Hepatocyte (in vitro differentiated cells): ENCODE data around the gene EXOSC7. TPM values are rescaled to one million over a fixed set of nuclear protein-coding genes. Genes with fewer than 3 reads are reported as not detected.

Experiments used
- DNase-seq: peaks from one replicate; pipeline ENCODE4 v3.0.0-alpha.2; 2016; ENCODE audit warnings: low spot score
- H2AFZ ChIP-seq: fragments of 200-600 bp; sonication (generic); 2 replicates; pipeline ENCODE4 v1.6.0; 2016; ENCODE audit warnings: antibody characterized with exemption, mild to moderate bottlenecking
- H3K27ac ChIP-seq: fragments of 200-600 bp; sonication (generic); 2 replicates; pipeline ENCODE4 v1.5.1; 2016; ENCODE audit warnings: mild to moderate bottlenecking
- H3K27me3 ChIP-seq: fragments of 200-600 bp; sonication (generic); 2 replicates; pipeline ENCODE4 v1.6.1; 2016
- H3K36me3 ChIP-seq: fragments of 200-600 bp; sonication (generic); replicated peaks from 2 replicates; pipeline ENCODE4 v1.5.1; 2016; ENCODE audit warnings: low read depth; ENCODE audit not compliant: insufficient read depth
- H3K4me1 ChIP-seq: fragments of 200-600 bp; sonication (generic); 2 replicates; pipeline ENCODE4 v1.5.1; 2016; ENCODE audit warnings: mild to moderate bottlenecking, moderate library complexity; ENCODE audit not compliant: insufficient read depth
- H3K4me2 ChIP-seq: fragments of 200-600 bp; sonication (generic); 2 replicates; pipeline ENCODE4 v1.6.0; 2016
- H3K4me3 ChIP-seq: fragments of 200-600 bp; sonication (generic); 2 replicates; pipeline ENCODE4 v1.5.1; 2016; ENCODE audit warnings: mild to moderate bottlenecking
- H3K79me2 ChIP-seq: fragments of 200-600 bp; sonication (generic); 2 replicates; pipeline ENCODE4 v1.6.0; 2017; ENCODE audit warnings: mild to moderate bottlenecking
- H3K9me2 ChIP-seq: fragments of 200-600 bp; sonication (generic); replicated peaks from 2 replicates; pipeline ENCODE4 v1.6.0; 2017; ENCODE audit warnings: mild to moderate bottlenecking; ENCODE audit not compliant: insufficient read depth
- H3K9me3 ChIP-seq: fragments of 200-600 bp; sonication (generic); 2 replicates; pipeline ENCODE4 v1.5.1; 2016; ENCODE audit warnings: low read depth, mild to moderate bottlenecking
- H4K20me1 ChIP-seq: fragments of 200-600 bp; sonication (generic); 2 replicates; pipeline ENCODE4 v1.6.0; 2016; ENCODE audit warnings: mild to moderate bottlenecking; ENCODE audit not compliant: insufficient read depth, poor library complexity, severe bottlenecking
- CTCF ChIP-seq: fragments of 200-600 bp; sonication (generic); IDR thresholded peaks from 2 replicates; pipeline ENCODE4 v1.5.1; 2016; ENCODE audit warnings: antibody characterized with exemption, mild to moderate bottlenecking; ENCODE audit not compliant: poor library complexity
- EZH2 ChIP-seq: fragments of 200-600 bp; sonication (generic); IDR thresholded peaks from 2 replicates; pipeline ENCODE4 v1.6.1; 2016; ENCODE audit warnings: antibody characterized with exemption, mild to moderate bottlenecking, borderline replicate concordance
- EZH2phosphoT487 ChIP-seq: fragments of 200-600 bp; sonication (generic); IDR thresholded peaks from one replicate; pipeline ENCODE4 v1.6.1; 2018; ENCODE audit warnings: antibody characterized with exemption, mild to moderate bottlenecking, low read depth, moderate library complexity; ENCODE audit not compliant: unreplicated experiment, severe bottlenecking
- WGBS: methylation state at CpG from one replicate; pipeline ENCODE4 v1.1.6; 2016; ENCODE audit warnings: low lambda C conversion rate; ENCODE audit errors: missing lambda C conversion rate; 5-methylcytosine and 5-hydroxymethylcytosine counted together
- polyA plus RNA-seq: library from polyadenylated mRNA; unstranded; fragments of >200 nt; fragmentation: Nextera tagmentation; extraction: Ambion mirVana; gene quantifications from 2 replicates; pipeline ENCODE4 v1.2.1, GENCODE V29; 2016
- total RNA-seq: library from RNA; depleted of rRNA; stranded (reverse); fragments of >200 nt; gene quantifications from 2 replicates; pipeline ENCODE4 v1.2.3, GENCODE V29; 2014

Gene EXOSC7
- total and polyA plus RNA-seq, 2 experiments from 2014 or later = 53.3 to 55.8 TPM

- Histone ChIP-seq H3K4me3 (no peak overlapping the region), H3K4me1 (peaks cover 3% of the 10 kb centered on the region), H3K79me2 (no peaks in the 10 kb centered on the region), H4K20me1 (no peaks in the 10 kb centered on the region), H2AFZ (no peak overlapping the region), H3K27ac (no peak overlapping the region), H3K27me3 (no peaks in the 10 kb centered on the region), H3K36me3 (peaks cover 7% of the 10 kb centered on the region), H3K9me3 (peaks cover 3% of the 10 kb centered on the region), H3K9me2 (no peaks in the 10 kb centered on the region), H3K4me2 (no peak overlapping the region)
- TF ChIP-seq CTCF (no peak), EZH2phosphoT487 (no peak), EZH2 (no peak)
- 95% methylated on average over 8 of the region's 8 CpGs for WGBS
- DNase-seq = no peak
Observed at GRCh38 chr3:45007091-45007490, 31.0 kb downstream of the EXOSC7 start.

- DNase-seq = no peak
- Histone ChIP-seq H3K27me3 (no peaks in the 10 kb centered on the region), H3K9me2 (no peaks in the 10 kb centered on the region), H3K36me3 (peaks cover 7% of the 10 kb centered on the region), H3K4me3 (no peak overlapping the region), H2AFZ (no peak overlapping the region), H3K4me1 (peaks cover 8% of the 10 kb centered on the region), H4K20me1 (no peaks in the 10 kb centered on the region), H3K79me2 (no peaks in the 10 kb centered on the region), H3K4me2 (no peak overlapping the region), H3K27ac (no peak overlapping the region), H3K9me3 (peaks cover 3% of the 10 kb centered on the region)
- TF ChIP-seq CTCF (no peak), EZH2 (no peak), EZH2phosphoT487 (no peak)
- WGBS = 100% methylated on average over 1 of the region's 1 CpG
Observed at GRCh38 chr3:45008117-45008516, 32.1 kb downstream of the EXOSC7 start.

DNA sequence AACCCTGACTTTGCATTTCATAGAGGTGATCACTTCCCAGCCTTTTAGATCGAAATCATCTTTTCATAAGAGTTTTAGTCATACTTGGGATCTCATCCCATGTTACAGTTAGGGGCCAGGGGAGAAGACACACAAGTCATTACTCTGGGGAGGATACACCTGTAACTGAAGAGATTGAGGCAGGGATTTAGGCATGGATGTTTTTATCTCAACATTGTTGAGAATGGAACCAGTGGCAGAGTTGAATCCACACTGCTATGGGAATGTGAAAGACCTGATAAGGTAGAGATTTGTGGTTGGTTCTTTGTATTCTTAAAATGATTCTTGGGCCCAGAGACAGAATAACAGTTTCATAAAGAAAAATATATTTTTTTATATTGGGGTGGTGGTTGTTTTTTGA lies 33.8 kb downstream of the EXOSC7 start:
- DNase-seq = no peak
- H3K9me2 ChIP-seq = no peaks in the 10 kb centered on the region
- no peak overlapping the region for H3K27ac ChIP-seq
- 89% methylated on average over 1 of the region's 1 CpG for WGBS
- no peak overlapping the region for H3K4me2 ChIP-seq
- H3K79me2 ChIP-seq = no peaks in the 10 kb centered on the region
- H3K27me3 ChIP-seq = no peaks in the 10 kb centered on the region
- H3K9me3 ChIP-seq = no peaks in the 10 kb centered on the region
- no peaks in the 10 kb centered on the region for H4K20me1 ChIP-seq
- no peak for TF ChIP-seq EZH2
- no peak for TF ChIP-seq CTCF
- TF ChIP-seq EZH2phosphoT487 = no peak
- H3K4me1 ChIP-seq = peaks cover 8% of the 10 kb centered on the region
- H3K4me3 ChIP-seq = no peak overlapping the region
- H3K36me3 ChIP-seq = peaks cover 4% of the 10 kb centered on the region
- H2AFZ ChIP-seq = no peak overlapping the region
